ENCODE data around the gene ZBED4.

ZBED4 gene

GRCh38 chr22:49926916-49927315 is 73.3 kb downstream of the ZBED4 start:
- DNase-seq: no peak

GRCh38 chr22:49927483-49928184 is 74.0 kb downstream of the ZBED4 start:
- no peak for DNase-seq

GRCh38 chr22:49928185-49928495 is 74.5 kb downstream of the ZBED4 start:
- no peak for DNase-seq

GRCh38 chr22:49928555-49929210 is 75.0 kb downstream of the ZBED4 start:
- DNase-seq: no peak

GRCh38 chr22:49929211-49929979 is 75.8 kb downstream of the ZBED4 start:
- peak; percentile 98 for DNase-seq

GRCh38 chr22:49929994-49930575 is 76.4 kb downstream of the ZBED4 start:
- DNase-seq: peak; percentile 65

GRCh38 chr22:49930596-49931412 is 77.2 kb downstream of the ZBED4 start:
- peak; percentile 66 for DNase-seq

- DNase-seq: no peak
Observed at GRCh38 chr22:49933236-49934159, 79.9 kb downstream of the ZBED4 start.

- DNase-seq: no peak
Observed at GRCh38 chr22:49934160-49934890, 80.7 kb downstream of the ZBED4 start.

GRCh38 chr22:49934891-49935557 is 81.4 kb downstream of the ZBED4 start:
- peak; percentile 95 for DNase-seq

GRCh38 chr22:49935561-49935960 is 81.9 kb downstream of the ZBED4 start:
- no peak for DNase-seq

GRCh38 chr22:49936018-49936972 is 82.7 kb downstream of the ZBED4 start:
- peak; percentile 98 for DNase-seq

- no peak for DNase-seq
Observed at GRCh38 chr22:49936973-49937757, 83.5 kb downstream of the ZBED4 start.

- no peak for DNase-seq
Observed at GRCh38 chr22:49937758-49938564, 84.3 kb downstream of the ZBED4 start.

- no peak for DNase-seq
Observed at GRCh38 chr22:49938565-49939136, 85.0 kb downstream of the ZBED4 start.

All from activated CD8-positive, alpha-beta memory T cell treated with anti-CD3 and anti-CD28 coated beads, Interleukin-2, amount 50 U/mL, for 48 hours (primary cell).